AG10803 (cell line): ENCODE results near the gene PRSS33.

Experiments used
- DNase-seq: peaks from one replicate; pipeline ENCODE4 v3.0.0; 2010; ENCODE audit warnings: low read depth
- H3K4me3 ChIP-seq: 2 replicates; pipeline ENCODE4 v1.5.1; 2011; ENCODE audit warnings: mild to moderate bottlenecking, low read length, control low read depth
- CTCF ChIP-seq: conservative IDR thresholded peaks from 2 replicates; pipeline ENCODE4 v1.5.1; 2011; ENCODE audit warnings: mild to moderate bottlenecking, low read length, control low read depth, inconsistent platforms

Gene PRSS33

GRCh38 chr16:2808181-2808580, 20.8 kb upstream of the PRSS33 start:
- DNase-seq: no peak
- no peak overlapping the region for H3K4me3 ChIP-seq
- TF ChIP-seq CTCF: no peak

GRCh38 chr16:2806286-2806685, 18.9 kb upstream of the PRSS33 start:
- no peak for TF ChIP-seq CTCF
- no peak overlapping the region for H3K4me3 ChIP-seq
- DNase-seq: no peak

GRCh38 chr16:2804728-2805127, 17.4 kb upstream of the PRSS33 start:
- no peak for TF ChIP-seq CTCF
- no peak overlapping the region for H3K4me3 ChIP-seq
- no peak for DNase-seq

GRCh38 chr16:2803545-2804195, 16.3 kb upstream of the PRSS33 start:
- H3K4me3 ChIP-seq: no peak overlapping the region
- TF ChIP-seq CTCF: no peak
- no peak for DNase-seq

- DNase-seq: peak; percentile 35
- TF ChIP-seq CTCF: no peak
- H3K4me3 ChIP-seq: no peak overlapping the region
These were observed 12.5 kb upstream of the PRSS33 start for GRCh38 chr16:2799859-2800226.

- no peak overlapping the region for H3K4me3 ChIP-seq
- no peak for DNase-seq
- no peak for TF ChIP-seq CTCF
These were observed 12.0 kb upstream of the PRSS33 start for GRCh38 chr16:2799205-2799858.

GRCh38 chr16:2798723-2799204, 11.4 kb upstream of the PRSS33 start:
- no peak for TF ChIP-seq CTCF
- H3K4me3 ChIP-seq: no peak overlapping the region
- DNase-seq: no peak
